Measurements from ENCODE around the gene ARID4A. TPM values are rescaled to one million over a fixed set of nuclear protein-coding genes. Genes with fewer than 3 reads are reported as not detected.

The ARID4A gene
- total RNA-seq, 2 experiments from 2014 or later: 24.1 to 28.1 TPM

- no peak overlapping the region for H3K4me3 Mint-ChIP-seq
- intact Hi-C loops (cut with micrococcal nuclease): loop anchor here (10.0 kb wide), 1 partner anchor 1801 kb away; the partner anchor contains the start of gene PCNX4
Observed at GRCh38 chr14:58294201-58294600, 4.2 kb upstream of the ARID4A start.

GRCh38 chr14:58296726-58297125, 1.6 kb upstream of the ARID4A start:
- POLR2A ChIA-PET: interaction anchor here (1.6 to 3.6 kb wide), 2 partner anchors 21 to 52 kb away, joined by 10 to 31 read pairs; partner anchors contain the start of gene PSMA3
- intact Hi-C loops (cut with micrococcal nuclease): loop anchor here (1.0 to 10.0 kb wide), 5 partner anchors 26 to 1798 kb away; partner anchors contain the start of genes AP5M1, ARMH4, EXOC5 and NAA30
- Mint-ChIP-seq H3K36me3 (peaks cover 38% of the 10 kb centered on the region), H3K4me3 (no peak overlapping the region), H3K4me1 (ENCODE audit: low read depth) (peaks cover 39% of the 10 kb centered on the region), H3K27ac (no peak overlapping the region), H3K9me3 (no peaks in the 10 kb centered on the region), H3K27me3 (no peaks in the 10 kb centered on the region)
- CTCF ChIA-PET: no interaction called here
- no peak for DNase-seq

More at GRCh38 chr14:58294201-58294600, 4.2 kb upstream of the ARID4A start:
- Mint-ChIP-seq H3K4me1 (ENCODE audit: low read depth) (peaks cover 48% of the 10 kb centered on the region), H3K27ac (no peak overlapping the region), H3K27me3 (no peaks in the 10 kb centered on the region), H3K9me3 (no peaks in the 10 kb centered on the region), H3K36me3 (peaks cover 47% of the 10 kb centered on the region)
- ChIA-PET POLR2A (interaction anchor here (0.7 kb wide), 1 partner anchor 51 kb away, joined by 3 read pairs; no protein-coding TSS in a partner anchor), CTCF (no interaction called here)
- DNase-seq: no peak

DNA sequence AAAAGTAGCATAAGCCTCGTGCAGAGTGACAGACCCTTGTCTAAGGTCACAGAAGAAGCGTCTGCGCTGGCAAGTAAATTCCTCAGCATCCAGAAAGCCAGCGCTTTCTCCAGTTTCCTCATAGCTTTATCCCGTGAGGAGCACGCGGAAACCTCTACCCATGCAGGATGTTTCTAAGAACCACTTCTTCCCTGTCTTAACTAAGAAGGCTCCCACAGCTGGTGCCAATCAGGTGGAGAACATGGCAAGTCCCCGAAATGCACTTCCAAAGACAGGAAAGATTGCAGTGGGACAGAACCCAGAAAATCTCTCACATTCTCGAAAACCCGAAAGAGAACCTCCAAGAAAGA, 968 bp upstream of the ARID4A start:
- H3K9me3 Mint-ChIP-seq: no peaks in the 10 kb centered on the region
- peaks cover 41% of the 10 kb centered on the region for H3K36me3 Mint-ChIP-seq
- no peak overlapping the region for H3K27ac Mint-ChIP-seq
- no peak overlapping the region for H3K4me3 Mint-ChIP-seq
- peaks cover 38% of the 10 kb centered on the region for H3K4me1 Mint-ChIP-seq (ENCODE audit: low read depth)
- DNase-seq: no peak
- CTCF ChIA-PET: interaction anchor here (1.2 to 1.5 kb wide), 2 partner anchors 51 to 99 kb away, joined by 6 to 8 read pairs; partner anchors contain the start of gene TOMM20L
- intact Hi-C loops (cut with micrococcal nuclease): loop anchor here (1.0 to 10.0 kb wide), 5 partner anchors 27 to 1797 kb away; partner anchors contain the start of genes AP5M1, ARMH4, EXOC5 and NAA30
- POLR2A ChIA-PET: interaction anchor here (0.9 to 3.6 kb wide), 9 partner anchors 14 to 133 kb away, joined by 3 to 37 read pairs (median 8); partner anchors contain the start of genes KIAA0586, PSMA3 and TIMM9
- no peaks in the 10 kb centered on the region for H3K27me3 Mint-ChIP-seq

DNA sequence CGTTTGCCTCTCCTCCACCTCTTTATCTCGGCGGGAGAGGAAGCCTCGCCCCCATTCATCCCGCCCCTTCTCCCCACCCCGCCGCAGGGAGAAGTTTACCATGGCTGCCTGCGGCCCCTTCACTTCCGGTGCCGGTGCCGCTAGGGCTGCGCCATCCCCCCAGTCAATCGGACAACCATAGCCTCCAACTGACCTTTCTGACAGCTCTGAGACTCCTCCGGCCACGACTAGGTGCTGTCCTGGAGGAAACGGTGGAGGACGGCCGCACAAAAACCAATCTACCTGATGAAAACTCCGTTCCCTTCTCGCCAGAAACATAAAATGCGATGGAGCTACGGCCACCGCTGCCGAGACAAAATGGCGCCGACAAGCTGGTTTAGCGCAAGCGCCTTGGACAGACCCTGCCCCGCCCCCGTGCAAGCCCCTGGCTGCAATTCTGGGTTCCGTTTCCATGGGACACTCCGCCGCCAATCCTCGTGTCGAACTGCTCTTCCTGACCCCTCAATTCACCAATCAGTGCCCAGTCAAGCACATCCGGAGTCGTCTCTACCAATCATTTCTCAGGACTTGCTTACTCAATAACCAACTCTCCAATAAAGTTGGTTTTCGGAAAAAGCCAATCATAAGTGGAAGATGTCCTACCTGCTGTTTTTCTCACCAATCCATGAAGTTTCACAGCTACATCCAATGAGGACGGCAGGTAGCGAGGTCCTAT, 436 bp upstream of the ARID4A start:
- ChIA-PET CTCF (interaction anchor here (0.8 to 1.5 kb wide), 5 partner anchors 22 to 190 kb away, joined by 3 to 8 read pairs (median 4); partner anchors contain the start of genes PSMA3 and TOMM20L), POLR2A (interaction anchor here (0.6 to 3.6 kb wide), 19 partner anchors 10 to 132 kb away, joined by 3 to 37 read pairs (median 5); partner anchors contain the start of genes KIAA0586, PSMA3, TIMM9 and TOMM20L)
- H3K4me3 Mint-ChIP-seq: no peak overlapping the region
- no peak overlapping the region for H3K27ac Mint-ChIP-seq
- H3K27me3 Mint-ChIP-seq: no peaks in the 10 kb centered on the region
- H3K36me3 Mint-ChIP-seq: peaks cover 39% of the 10 kb centered on the region
- peaks cover 35% of the 10 kb centered on the region for H3K4me1 Mint-ChIP-seq (ENCODE audit: low read depth)
- intact Hi-C loops (cut with micrococcal nuclease): loop anchor here (1.0 to 10.0 kb wide), 12 partner anchors 17 to 1797 kb away; partner anchors contain the start of genes ACTR10, AP5M1, ARMH4 and EXOC5
- peak; percentile 99 for DNase-seq
- no peaks in the 10 kb centered on the region for H3K9me3 Mint-ChIP-seq

GRCh38 chr14:58299401-58300330, 1.3 kb downstream of the ARID4A start:
- ChIA-PET CTCF (interaction anchor here (0.7 kb wide), 1 partner anchor 97 kb away, joined by 5 read pairs; the partner anchor contains the start of gene TOMM20L), POLR2A (interaction anchor here (0.5 to 3.6 kb wide), 6 partner anchors 26 to 128 kb away, joined by 3 to 37 read pairs (median 4); partner anchors contain the start of genes KIAA0586, PSMA3 and TIMM9)
- H3K4me1 Mint-ChIP-seq (ENCODE audit: low read depth): peaks cover 32% of the 10 kb centered on the region
- peak; percentile 24 for DNase-seq
- peak overlapping the region; percentile 87 for H3K27ac Mint-ChIP-seq
- H3K4me3 Mint-ChIP-seq: peak overlapping the region; percentile 93
- H3K36me3 Mint-ChIP-seq: peaks cover 28% of the 10 kb centered on the region
- H3K9me3 Mint-ChIP-seq: no peaks in the 10 kb centered on the region
- no peaks in the 10 kb centered on the region for H3K27me3 Mint-ChIP-seq
- intact Hi-C loops (cut with micrococcal nuclease): loop anchor here (2.0 to 10.0 kb wide), 5 partner anchors 63 to 1795 kb away; partner anchors contain the start of genes AP5M1, ARMH4, EXOC5 and NAA30

- Mint-ChIP-seq H3K36me3 (peaks cover 28% of the 10 kb centered on the region), H3K27ac (no peak overlapping the region), H3K9me3 (no peaks in the 10 kb centered on the region), H3K27me3 (no peaks in the 10 kb centered on the region), H3K4me3 (no peak overlapping the region), H3K4me1 (ENCODE audit: low read depth) (peaks cover 28% of the 10 kb centered on the region)
- CTCF ChIA-PET: no interaction called here
- intact Hi-C loops (cut with micrococcal nuclease): no loop called here
- no peak for DNase-seq
- POLR2A ChIA-PET: no interaction called here
Observed at GRCh38 chr14:58301416-58301815, 3.1 kb downstream of the ARID4A start.

DNA sequence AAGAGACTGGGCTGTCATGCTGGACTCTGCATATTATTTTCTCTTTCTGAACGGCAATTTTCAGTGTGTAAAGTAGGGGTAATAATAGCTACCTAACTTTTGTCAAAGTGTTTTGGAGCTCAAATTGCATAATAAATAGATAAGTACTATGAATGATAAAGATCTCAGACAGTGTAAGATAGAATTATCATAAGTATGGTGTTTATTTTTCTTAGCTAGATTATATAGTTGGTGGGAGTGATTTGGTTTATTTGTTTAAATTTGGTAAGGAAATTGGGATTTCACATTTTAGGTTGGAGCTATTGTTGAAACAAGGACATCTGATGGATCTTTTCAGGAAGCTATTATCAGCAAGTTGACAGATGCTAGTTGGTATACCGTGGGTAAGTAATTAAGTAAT, 7.4 kb downstream of the ARID4A start:
- Mint-ChIP-seq H3K27ac (peak overlapping the region; percentile 52), H3K9me3 (no peaks in the 10 kb centered on the region), H3K36me3 (peaks cover 28% of the 10 kb centered on the region), H3K4me1 (ENCODE audit: low read depth) (peaks cover 33% of the 10 kb centered on the region), H3K27me3 (no peaks in the 10 kb centered on the region), H3K4me3 (no peak overlapping the region)
- POLR2A ChIA-PET: no interaction called here
- DNase-seq: no peak
- intact Hi-C loops (cut with micrococcal nuclease): no loop called here
- CTCF ChIA-PET: interaction anchor here (1.5 kb wide), 1 partner anchor 21 kb away, joined by 3 read pairs; no protein-coding TSS in a partner anchor

GRCh38 chr14:58307597-58308316, 9.4 kb downstream of the ARID4A start:
- H3K4me3 Mint-ChIP-seq: no peak overlapping the region
- ChIA-PET POLR2A (interaction anchor here (1.5 kb wide), 1 partner anchor 9 kb away, joined by 8 read pairs; the partner anchor contains the start of gene ARID4A), CTCF (no interaction called here)
- no peak overlapping the region for H3K27ac Mint-ChIP-seq
- no peaks in the 10 kb centered on the region for H3K9me3 Mint-ChIP-seq
- no peaks in the 10 kb centered on the region for H3K27me3 Mint-ChIP-seq
- H3K36me3 Mint-ChIP-seq: peaks cover 22% of the 10 kb centered on the region
- intact Hi-C loops (cut with micrococcal nuclease): no loop called here
- no peak for DNase-seq
- H3K4me1 Mint-ChIP-seq (ENCODE audit: low read depth): peaks cover 27% of the 10 kb centered on the region

- H3K4me3 Mint-ChIP-seq: no peak overlapping the region
- no peak for DNase-seq
- peaks cover 19% of the 10 kb centered on the region for H3K4me1 Mint-ChIP-seq (ENCODE audit: low read depth)
- ChIA-PET CTCF (no interaction called here), POLR2A (no interaction called here)
- H3K27ac Mint-ChIP-seq: no peak overlapping the region
- intact Hi-C loops (cut with micrococcal nuclease): no loop called here
- peaks cover 18% of the 10 kb centered on the region for H3K36me3 Mint-ChIP-seq
- no peaks in the 10 kb centered on the region for H3K27me3 Mint-ChIP-seq
- H3K9me3 Mint-ChIP-seq: no peaks in the 10 kb centered on the region
Observed at GRCh38 chr14:58309086-58309485, 10.7 kb downstream of the ARID4A start.

- no peaks in the 10 kb centered on the region for H3K27me3 Mint-ChIP-seq
- no peak overlapping the region for H3K4me3 Mint-ChIP-seq
- peaks cover 11% of the 10 kb centered on the region for H3K4me1 Mint-ChIP-seq (ENCODE audit: low read depth)
- no peak overlapping the region for H3K27ac Mint-ChIP-seq
- ChIA-PET CTCF (interaction anchor here (0.8 to 1.0 kb wide), 2 partner anchors 82 to 322 kb away, joined by 3 to 4 read pairs; partner anchors contain the start of gene TOMM20L), POLR2A (interaction anchor here (1.0 kb wide), 1 partner anchor 38 kb away, joined by 4 read pairs; no protein-coding TSS in a partner anchor)
- H3K9me3 Mint-ChIP-seq: no peaks in the 10 kb centered on the region
- DNase-seq: no peak
- H3K36me3 Mint-ChIP-seq: peaks cover 13% of the 10 kb centered on the region
- intact Hi-C loops (cut with micrococcal nuclease): no loop called here
Observed at GRCh38 chr14:58313699-58314098, 15.3 kb downstream of the ARID4A start.

GRCh38 chr14:58315606-58316005, 17.3 kb downstream of the ARID4A start:
- Mint-ChIP-seq H3K4me3 (no peak overlapping the region), H3K4me1 (ENCODE audit: low read depth) (peaks cover 5% of the 10 kb centered on the region), H3K9me3 (no peaks in the 10 kb centered on the region), H3K36me3 (peaks cover 8% of the 10 kb centered on the region), H3K27ac (no peak overlapping the region), H3K27me3 (no peaks in the 10 kb centered on the region)
- intact Hi-C loops (cut with micrococcal nuclease): no loop called here
- ChIA-PET CTCF (no interaction called here), POLR2A (interaction anchor here (1.0 kb wide), 1 partner anchor 18 kb away, joined by 3 read pairs; the partner anchor contains the start of gene ARID4A)
- no peak for DNase-seq

All from activated CD4-positive, alpha-beta memory T cell treated with anti-CD3 and anti-CD28 coated beads for 36 hours (primary cell).